ENCODE results near the gene OLFML2B.

Gene OLFML2B

DNA sequence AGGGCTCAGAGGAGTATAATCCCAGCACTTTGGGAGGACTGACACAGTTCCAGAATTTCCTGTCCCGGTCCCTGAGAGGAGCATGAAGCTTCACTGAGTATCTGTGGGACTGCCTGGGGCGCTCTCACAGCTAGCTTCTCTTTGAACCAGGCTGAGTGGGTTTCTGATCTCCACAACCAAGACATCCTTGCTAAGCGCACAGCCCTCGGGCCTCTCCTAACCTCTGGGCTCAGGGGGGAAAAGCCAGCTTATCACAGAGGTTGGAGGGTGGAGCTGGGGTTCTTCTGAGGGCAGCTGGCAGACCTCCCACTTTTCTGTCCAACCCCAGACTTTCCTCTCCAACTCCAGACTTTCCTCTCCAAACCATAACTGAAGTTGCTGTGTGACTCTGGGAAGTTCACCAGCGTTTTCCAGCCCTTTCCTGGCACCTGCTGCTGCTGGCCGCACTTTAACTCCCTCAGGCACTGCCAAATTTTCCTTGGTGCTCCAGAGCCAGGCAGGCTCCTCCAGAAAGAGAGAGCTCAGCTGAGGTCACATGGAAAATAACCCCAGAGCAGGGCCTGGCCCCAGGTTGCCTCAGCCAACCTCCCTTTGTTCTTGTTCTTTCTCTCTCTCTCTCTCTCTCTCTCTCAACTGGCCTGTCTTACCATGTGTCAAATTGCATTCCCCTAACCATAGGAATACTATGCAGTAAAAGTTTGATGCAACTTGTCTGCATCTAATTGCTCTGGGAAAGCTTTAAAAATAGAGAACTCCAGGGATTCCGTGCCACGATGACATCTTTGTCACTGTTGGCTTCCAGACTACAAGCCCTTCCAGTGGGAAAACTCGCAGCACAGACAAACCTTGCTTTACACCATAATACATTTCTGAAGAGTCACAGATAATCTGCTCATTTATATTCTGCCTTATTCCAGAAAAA is 49.5 kb downstream of the OLFML2B start:
- DNase-seq, result no peak

DNA sequence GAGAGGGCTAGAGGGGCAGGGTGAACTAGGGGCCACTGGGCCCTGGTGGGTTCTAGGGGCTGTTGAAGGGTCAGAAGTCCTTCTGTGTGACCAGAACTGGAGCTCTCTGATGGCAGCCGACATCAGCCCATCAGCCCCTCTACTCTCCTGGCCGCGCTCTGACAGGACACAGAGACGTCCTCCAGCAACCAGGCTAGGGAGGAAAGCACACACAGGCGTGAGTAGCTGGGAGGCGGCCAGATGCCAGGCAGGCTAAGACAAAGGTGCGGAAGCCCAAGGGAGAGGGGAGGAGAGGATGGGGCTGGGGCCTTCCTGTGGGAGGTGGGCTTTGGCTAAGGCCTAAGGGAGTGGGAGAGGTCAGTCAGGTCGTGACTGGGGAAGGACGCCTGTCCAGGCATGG is 50.8 kb downstream of the OLFML2B start:
- no peak for DNase-seq

DNA sequence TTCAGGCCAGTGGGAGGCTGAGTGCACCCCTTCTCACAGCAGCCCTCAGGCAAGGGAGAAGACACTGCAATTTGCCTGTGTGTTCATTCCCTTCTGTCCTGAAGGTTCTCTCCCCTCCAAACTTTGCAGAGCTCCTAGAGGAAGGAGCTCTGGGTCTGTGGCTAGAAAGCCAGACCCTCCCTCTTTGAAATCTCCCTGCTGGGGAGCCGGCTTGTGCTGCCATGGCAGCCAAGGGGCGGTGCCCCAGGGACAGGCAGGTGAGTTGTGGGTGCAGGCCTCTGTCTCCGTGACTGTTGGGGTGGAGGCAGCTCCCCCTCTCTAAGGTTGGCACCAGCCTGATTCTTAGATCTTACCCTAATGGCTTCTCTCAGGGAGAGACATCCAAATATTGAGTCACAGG is 53.0 kb downstream of the OLFML2B start:
- no peak for DNase-seq

DNA sequence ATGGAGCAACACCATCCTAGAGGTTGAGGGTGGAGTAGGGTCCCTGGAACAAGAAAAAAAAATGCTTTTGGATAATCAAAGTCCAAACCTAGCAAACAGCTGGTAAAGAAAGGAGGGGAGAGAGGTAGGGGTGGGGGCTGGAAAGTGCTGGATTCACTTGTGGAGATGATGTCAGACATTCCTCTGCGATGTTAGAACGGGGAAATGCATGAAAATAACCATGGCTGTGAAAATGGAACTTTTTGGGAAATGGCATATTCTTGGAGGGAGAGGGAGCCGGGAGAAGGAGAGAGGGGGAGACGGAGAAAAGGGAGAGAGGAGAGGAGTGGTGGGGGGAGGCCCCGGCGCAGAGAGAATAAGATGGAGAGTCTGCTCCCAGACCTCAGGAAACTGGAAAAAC is 53.6 kb downstream of the OLFML2B start:
- no peak for DNase-seq

DNA sequence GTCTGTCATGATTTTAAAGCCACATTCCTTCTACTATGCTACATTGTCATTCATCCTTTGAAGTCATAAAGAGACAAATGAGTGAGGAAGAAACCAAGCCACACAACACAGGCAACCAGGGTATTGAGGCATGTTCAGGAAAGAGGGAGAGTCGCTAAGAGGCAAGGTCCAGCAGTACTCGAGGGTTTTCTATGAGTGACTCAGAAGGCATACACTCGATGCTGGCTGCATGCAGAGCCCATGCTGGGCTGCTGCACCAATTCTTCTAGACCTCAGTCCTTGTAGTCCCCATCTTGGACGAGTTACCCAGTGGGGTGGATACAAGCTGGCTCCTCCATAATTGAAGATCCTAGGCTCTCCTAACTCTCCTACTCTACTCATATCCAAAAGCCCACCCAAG is 57.6 kb downstream of the OLFML2B start:
- no peak for DNase-seq

DNA sequence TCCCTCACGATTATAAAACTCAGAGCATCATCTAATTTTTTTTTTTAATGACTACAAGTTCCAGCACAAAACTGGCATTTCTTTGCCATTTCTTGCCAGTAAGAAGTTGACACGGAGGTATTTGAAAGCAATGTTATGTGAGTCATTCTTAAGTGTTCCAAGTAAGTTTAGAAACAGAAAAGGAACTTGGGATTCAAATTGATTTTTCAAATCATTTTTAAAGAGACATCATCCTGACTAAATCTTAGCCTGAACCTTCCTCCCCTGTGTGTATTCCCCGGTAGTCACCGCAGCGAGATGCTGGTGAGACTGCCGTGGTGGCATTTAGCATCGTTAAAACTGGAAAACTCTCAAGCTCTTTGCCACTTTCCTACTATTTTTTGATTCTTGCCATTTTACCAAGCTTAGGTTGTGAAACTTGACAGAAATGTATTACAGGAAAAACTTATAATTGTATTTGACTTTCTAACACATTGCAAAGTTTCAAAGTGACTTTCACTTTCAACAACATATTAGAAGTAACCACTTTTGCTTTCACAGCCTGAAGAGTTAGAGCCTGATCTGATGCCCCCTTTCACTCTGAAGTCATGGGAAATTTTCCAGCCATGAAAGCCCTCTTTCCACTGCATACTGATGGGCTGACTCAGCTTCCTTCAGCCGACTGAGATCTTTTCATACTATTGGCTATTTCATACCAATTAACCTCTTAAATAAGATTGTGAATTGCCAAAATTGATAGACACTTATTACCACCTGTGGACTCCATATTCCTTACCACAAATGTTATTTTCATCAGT is 61.4 kb downstream of the OLFML2B start:
- DNase-seq, result no peak

DNA sequence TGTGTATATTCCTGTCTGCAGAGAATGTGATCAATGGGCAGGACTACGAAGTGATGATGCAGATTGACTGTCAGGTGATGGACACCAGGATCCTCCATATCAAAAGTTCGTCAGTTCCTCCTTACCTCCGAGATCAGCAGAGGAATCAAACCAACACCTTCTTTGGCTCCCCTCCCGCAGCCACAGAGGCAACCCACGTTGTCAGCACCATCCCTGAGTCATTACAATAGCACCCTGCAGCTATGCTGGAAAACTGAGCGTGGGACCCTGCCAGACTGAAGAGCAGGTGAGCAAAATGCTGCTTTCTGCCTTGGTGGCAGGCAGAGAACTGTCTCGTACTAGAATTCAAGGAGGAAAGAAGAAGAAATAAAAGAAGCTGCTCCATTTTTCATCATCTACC is 65.2 kb downstream of the OLFML2B start:
- DNase-seq, result no peak

DNA sequence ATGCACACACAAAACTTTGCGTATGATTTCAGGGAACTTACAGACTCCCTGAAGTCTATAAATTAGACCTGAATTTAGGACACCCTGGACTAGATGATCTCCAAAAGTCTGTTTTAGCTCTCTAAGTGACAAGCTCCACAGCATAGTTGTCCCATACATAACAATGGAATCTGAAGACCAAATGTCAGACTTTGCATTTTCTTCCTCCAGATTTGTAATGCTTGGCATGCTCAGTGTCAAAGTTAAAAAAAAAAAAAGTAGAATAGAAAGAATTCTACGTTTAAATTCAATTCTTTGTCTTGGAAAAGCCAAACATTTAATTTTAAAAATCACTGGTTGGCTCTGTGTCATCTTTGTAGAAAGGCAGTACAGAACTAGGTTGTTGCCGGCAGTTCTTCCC is 66.7 kb downstream of the OLFML2B start:
- no peak for DNase-seq

DNA sequence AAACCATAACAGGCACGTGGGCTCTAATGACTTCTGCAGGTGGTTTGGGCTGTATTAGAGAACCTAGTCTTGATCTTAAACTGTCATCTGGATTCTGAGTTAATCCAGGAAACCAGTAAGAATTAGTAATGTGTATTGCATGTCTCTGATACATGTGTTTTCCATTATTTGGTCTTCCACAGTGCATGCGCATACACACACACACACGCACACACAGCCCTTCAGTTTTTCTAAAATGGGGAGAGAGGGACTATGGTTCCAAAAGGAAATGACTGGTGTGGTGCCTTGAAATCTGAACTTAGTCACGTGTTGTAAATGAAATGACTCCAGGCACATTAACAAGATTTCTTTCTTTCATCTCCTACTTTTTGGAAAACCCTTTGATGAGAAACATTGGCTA is 67.6 kb downstream of the OLFML2B start:
- DNase-seq, result no peak

DNA sequence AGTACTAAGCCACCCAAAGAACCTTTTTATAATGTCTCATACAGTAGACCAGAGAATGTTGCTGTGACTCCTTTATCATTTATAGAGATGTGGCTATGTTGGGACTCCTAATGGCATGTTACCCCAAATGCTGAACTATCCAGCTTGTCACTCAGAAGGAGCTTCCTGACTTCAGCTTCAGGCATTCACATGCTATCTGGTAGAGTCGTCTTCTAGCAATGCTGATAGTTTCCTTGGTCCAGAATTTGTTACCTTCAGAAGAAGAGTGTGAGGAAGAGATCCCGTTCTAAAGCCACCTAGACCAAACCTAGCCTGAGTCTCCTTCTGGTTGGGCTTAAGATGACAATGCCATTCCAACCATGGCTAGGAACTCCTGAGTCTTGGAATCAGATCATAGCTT is 68.1 kb downstream of the OLFML2B start:
- DNase-seq, result no peak

DNA sequence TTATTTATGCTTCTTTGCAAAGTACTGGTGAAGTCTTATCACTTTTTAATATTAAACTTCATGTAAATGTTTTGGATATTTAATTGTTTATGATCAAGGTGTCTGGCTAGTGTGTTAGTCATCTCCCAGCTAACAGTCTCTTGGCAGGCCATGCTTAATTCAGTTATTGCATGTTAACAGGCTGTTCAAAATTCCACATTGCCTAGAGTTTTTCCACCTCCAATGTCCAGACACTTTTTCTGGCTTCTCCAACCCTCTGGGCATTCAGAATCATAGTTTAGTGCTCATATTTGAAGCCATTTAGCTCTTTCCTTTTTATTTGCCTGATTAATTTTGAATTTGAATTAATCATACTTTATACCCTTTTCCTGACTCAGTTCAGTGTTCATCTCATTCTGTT is 69.2 kb downstream of the OLFML2B start:
- DNase-seq, result no peak

DNA sequence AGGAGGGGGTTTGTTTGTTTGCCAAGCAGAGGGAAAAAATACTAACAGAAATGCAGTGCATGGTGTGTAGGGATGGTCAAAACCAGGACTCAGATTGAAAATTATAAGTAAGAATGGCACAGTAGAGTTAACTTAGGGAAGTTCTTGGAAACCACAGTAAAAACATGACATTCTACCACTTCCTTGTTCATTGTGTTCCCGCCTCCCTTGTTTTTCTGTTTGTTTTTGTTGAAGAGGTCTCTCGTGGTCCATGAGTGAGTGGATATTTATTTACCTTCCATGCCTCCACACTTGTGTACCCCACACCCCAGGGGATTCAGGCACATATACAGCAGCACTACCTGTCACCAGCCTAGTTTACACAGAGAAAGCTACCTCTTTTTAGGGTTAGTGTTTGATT is 69.6 kb downstream of the OLFML2B start:
- no peak for DNase-seq

DNA sequence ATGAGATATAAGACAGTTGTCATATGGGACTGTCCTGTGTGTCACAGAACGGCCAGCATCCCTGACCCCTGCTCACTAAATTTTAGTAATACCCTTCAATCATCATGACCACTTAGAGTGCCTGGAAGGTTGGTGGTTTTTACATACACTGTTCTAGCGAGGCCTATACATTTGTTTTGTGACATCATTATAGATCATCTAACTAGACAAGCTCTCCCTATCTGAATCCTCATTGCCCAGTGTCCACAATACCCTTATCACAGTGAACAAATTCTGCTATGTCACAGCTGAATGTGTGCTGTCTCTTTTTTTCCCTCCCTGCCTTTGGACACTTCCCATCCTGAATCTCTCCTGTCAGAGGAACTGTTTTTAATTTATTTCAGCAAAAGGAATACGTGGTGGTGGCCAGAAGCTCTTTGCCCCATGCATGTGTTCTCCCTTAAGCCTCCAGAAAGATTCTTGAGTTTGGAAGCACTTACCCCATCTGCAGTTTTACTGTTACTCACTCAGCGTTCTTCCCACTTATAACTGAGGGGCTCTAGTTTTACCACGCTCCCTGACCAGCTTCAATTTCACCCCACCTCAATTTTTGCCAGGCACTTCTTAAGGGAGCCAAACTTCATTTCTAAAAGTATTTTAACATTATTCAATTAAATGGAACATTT is 70.3 kb downstream of the OLFML2B start:
- no peak for DNase-seq

DNA sequence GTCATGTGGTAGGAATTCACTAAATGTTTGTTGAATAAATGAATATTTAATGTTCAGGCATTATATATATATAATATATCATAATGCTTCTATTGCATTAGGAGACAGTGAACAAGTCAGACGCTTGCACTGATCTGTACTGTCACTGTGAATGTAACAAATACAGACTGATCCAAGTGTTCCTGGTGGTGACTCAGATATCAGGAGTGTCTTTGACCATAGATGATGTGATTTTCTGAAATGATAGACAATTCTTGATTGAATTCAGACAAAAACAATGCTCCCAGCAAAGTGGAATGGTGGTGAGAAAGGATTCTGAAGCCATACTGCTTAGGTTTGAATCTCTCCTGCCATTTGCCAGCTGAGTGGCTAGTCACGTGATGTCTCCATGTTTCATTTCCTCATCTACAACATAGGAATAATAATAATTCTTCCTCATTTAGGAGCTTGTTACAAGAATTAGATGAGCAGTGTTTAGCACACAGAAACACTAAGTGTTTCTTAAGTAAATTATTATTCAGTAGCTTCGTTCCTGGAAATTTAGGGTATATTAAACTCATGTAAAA is 71.0 kb downstream of the OLFML2B start:
- DNase-seq, result no peak

DNA sequence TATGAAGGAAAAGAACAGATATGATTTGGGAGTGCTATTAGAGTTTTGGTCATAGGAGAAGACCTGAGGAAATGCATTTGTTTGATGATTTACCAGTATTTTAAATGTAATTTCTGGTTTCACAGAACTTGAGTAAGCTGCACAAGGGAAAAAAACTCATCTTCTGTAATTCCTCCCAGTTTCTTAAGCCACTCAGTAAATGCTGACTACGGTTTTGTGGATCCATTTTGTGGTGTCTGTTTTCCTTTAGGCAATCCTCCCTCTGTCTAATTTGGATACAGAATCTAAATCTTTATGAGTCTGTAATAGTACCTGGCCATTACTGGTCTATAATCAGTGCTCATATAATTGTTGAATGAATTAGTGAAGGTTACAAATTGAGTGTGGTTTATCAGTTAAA is 72.0 kb downstream of the OLFML2B start:
- DNase-seq, result no peak

DNA sequence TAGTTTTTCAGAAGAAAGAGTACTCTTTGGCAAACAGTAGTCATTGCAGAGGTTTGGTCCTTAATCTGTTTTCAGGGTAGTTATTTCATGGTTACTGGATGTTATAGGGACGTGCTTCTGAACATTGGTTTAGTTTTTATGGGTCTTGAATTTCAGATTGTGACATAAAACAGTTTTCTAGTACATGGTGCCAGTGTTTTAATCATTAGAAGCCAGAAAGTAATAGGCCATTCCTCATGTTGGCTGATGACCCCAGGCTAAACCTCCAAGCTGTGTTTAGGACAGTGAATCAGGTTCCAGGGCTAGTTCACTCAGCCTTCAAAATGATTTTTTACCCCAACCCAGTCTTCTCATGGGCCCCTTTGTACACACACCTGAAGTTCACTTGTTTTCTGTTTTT is 73.3 kb downstream of the OLFML2B start:
- no peak for DNase-seq

DNA sequence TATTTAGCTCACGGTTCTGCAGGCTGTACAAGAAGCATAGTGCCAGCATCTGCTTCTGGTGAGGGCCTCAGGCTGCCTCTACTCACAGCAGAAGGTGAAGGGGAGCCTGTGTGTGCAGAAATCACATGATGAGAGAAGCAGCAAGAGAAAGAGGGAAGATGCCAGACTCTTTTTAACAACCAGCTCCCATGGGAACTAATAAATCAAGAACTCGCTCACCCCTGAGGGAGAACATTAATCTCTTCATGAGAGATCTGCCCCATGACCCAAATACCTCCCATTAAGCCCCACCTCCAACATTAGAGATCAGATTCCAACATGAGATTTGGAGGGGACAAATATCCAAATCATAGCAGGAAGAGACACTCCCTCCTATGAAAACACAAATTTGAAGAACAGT is 74.1 kb downstream of the OLFML2B start:
- no peak for DNase-seq

DNA sequence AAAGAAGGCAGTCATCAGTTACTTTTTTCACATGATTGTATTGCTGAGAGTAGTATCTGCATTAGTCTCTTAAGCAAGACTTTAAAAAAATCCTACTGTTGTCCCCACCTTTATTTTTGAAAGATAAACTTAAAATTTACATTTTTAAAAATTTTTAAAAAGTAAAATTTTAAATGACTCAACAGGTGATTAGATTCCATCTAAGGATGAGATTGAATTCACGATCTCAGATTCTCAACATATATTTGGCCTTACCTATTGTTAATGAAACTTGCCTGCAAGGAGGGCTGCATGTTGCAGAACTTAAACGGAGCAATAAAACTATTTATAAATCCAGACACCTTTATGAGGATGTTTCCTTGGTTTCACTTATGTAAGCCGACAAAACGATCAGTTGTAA is 75.2 kb downstream of the OLFML2B start:
- no peak for DNase-seq

DNA sequence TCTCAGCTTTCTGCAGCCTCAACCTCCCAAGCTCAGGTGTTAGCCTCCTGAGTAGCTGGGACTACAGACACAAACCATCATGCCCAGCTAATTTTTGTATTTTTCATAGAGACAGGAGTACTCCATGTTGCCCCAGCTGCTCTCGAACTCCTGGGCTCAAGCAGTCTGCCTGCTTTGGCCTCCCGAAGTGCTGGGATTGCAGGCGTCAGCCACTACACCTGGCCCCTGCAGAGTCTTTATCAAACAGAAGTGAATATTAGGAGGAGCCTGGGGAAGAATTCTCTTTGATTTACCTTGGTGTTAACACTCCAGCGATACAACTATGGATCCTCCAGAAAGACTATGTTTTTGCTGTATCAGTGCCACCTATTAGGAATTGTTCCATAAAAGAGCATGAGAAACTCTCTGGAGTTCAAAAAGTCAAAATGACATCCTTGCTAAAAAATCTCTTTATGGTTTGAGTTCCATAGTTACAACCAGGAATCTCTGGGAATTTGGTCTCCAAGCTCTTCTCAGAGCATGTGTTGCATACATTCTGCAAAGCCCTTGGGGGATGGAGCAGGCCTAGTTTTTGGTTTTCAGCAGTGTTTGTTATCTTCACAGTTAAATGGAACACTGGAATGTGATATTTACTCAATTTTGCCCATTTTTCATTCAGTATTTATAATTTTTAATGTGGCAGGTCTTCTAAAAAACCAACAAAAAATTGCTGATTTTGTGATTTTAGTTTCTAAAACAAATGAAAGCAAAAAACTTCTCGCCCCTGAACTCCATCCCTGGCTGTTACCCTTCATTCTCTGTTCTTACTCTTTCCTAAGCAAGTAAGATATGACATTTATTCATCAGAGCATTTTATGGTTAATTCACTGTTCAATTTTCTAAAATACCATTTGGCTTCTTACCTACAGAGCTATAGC is 77.3 kb downstream of the OLFML2B start:
- DNase-seq, result no peak

DNA sequence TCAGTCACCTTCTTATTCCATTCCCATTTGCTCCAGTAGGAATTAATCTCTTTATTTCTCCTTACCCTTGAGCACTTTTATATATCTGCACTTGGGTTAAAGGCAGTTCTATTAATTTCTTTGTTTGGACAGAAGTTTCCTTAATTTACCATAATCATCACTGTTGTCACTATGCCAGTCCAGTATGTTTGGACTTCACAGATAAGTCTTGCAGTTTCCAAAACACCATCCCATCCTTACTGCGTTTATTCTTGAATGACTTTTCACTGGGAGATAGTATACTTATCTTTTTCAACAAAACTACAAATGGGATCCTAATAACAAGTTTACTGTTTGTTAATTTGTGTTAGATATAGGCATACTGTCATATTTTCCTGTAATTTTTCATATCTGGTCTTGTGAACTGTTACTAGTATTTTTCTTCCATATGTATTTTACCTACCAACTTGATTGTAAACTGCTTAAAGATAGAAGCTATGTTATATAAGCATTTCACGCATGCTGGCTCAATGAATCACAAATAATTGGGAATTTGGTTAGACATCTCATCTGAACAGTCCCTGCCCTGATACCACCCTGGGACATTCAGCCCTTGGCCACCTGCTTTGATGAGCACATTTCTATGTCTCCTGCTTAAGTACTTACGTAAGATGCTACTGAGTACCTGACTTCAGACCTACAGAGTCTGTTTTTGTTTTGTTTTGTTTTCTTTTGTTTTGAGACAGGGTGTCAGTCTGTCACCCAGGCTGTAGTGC is 78.2 kb downstream of the OLFML2B start:
- no peak for DNase-seq

DNA sequence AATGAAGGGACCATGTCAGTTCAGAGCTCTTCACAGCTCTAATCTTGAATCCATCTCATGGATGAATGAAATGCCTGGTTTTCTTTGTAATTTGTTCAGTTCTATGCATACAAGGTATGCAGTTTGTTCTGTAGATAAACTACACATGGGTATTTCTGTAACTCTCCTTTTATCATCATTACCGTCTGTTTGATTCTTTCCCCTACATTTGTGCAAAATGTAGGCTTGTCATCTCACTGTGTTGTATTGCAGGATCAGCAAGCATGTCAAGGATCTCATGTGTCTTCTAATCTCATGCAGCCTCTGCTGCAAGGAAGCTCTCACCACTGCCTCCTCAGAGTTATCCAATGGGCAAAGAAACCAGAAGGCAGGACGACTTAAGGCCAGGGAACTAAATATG is 79.3 kb downstream of the OLFML2B start:
- no peak for DNase-seq
